Upper lobe of left lung (tissue), 6 donors: Measurements from ENCODE around the gene LAMA2. TPM values are rescaled to one million over a fixed set of nuclear protein-coding genes. Genes with fewer than 3 reads are reported as not detected.

Experiments used
- ATAC-seq, 2 donors: fragments of 200-7000 bp; cut with Tn5 transposase; one replicate each; pipeline ENCODE4 v1.9.1; 2022; ENCODE audit warnings: mild to moderate bottlenecking in 2 of 2, moderate library complexity in 2 of 2; ENCODE audit not compliant: low FRiP score in 2 of 2
- DNase-seq, 2 donors: peaks; one replicate each; pipeline ENCODE4 v3.0.0-alpha.2; 2019 to 2020
- H3K27ac ChIP-seq, 4 donors: fragments of 200-600 bp; sonication (generic); one replicate each; pipeline ENCODE4 v1.5.1; 2016 to 2019
- H3K27me3 ChIP-seq, 4 donors: fragments of 200-600 bp; sonication (generic); one replicate each; pipeline ENCODE4 v1.5.1; 2017 to 2019
- H3K36me3 ChIP-seq, 4 donors: fragments of 200-600 bp; sonication (generic); one replicate each; pipeline ENCODE4 v1.5.1; 2016 to 2019
- H3K4me1 ChIP-seq, 4 donors: fragments of 200-600 bp; sonication (generic); one replicate each; pipeline ENCODE4 v1.5.1; 2018 to 2019
- H3K4me3 ChIP-seq, 4 donors: fragments of 200-600 bp; sonication (generic); one replicate each; pipeline ENCODE4 v1.5.1; 2017 to 2019; ENCODE audit warnings: mild to moderate bottlenecking in 2 of 4, moderate library complexity in 1 of 4
- H3K9me3 ChIP-seq, 4 donors: fragments of 200-600 bp; sonication (generic); one replicate each; pipeline ENCODE4 v1.5.1; 2018 to 2019
- EP300 ChIP-seq, 4 donors: sonication (generic); formaldehyde crosslinking; IDR thresholded peaks; one replicate each; pipeline ENCODE4 v1.5.1; 2017; ENCODE audit warnings: antibody characterized with exemption in 4 of 4, control low read depth in 2 of 4
- POLR2A ChIP-seq, 4 donors: fragments of 450-650 bp; IDR thresholded peaks; one replicate each; pipeline ENCODE4 v1.5.1; 2016 to 2017; ENCODE audit warnings: antibody characterized with exemption in 4 of 4, mild to moderate bottlenecking in 2 of 4
- POLR2AphosphoS5 ChIP-seq, 2 donors: sonication (generic); formaldehyde crosslinking; IDR thresholded peaks; one replicate each; pipeline ENCODE4 v1.5.1; 2017; ENCODE audit warnings: antibody characterized with exemption in 2 of 2
- WGBS, 2 donors: methylation state at CpG; one replicate each; pipeline ENCODE4 v1.1.5; 2017 to 2018; 5-methylcytosine and 5-hydroxymethylcytosine counted together
- total RNA-seq, 6 donors: library from RNA; depleted of rRNA in 4 of 6; stranded (reverse); fragments of >200 nt in 4 of 6; gene quantifications; one replicate each; pipeline versions ENCODE4 v1.1.0 to v1.2.1, GENCODE V29; 2016 to 2021
- TF ChIP-seq, protein P1 (sequence below), 6 experiments: fragments of 450-650 bp in 4 of 6; fragments of 200-600 bp in 2 of 6; sonication (generic) in 2 of 6; IDR thresholded peaks; one replicate each; pipeline ENCODE4 v1.5.1; 2016 to 2019; ENCODE audit warnings: antibody characterized with exemption in 6 of 6
- donor health status: DM: no; HTN: no; CAD: no; lungs with moderate emphysema.
- donor health status: DM: no; HTN: yes; CAD: no; lungs with severe emphysema.

Gene LAMA2
- total RNA-seq, 6 donors from 2014 or later: 41.9 to 82.8 (median 62.4) TPM

DNA sequence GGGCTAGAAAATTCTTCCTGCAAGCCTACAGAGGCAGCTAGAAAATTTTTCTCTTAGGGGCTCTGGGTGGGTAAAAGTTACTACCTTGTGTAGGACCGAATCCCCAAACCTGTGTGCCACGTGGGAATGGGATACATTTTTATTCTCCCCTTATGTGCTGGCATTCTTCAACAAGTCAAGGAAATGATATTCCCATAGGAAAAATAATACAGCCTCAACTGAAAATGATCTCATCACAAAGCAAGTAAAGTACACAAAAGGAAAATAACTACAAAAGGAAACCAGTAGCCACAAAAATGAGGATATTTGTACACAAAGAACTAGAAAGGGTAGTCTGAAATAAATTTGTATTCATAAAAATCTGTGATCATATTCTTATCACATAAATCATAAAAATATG is 298.1 kb downstream of the LAMA2 start:
- no peaks in the 10 kb centered on the region for H3K4me1 ChIP-seq
- no peaks in the 10 kb centered on the region for H3K9me3 ChIP-seq
- no peak overlapping the region for H3K4me3 ChIP-seq
- no peaks in the 10 kb centered on the region for H3K36me3 ChIP-seq
- ATAC-seq (no peak), DNase-seq (no peak)
- no peak for TF ChIP-seq EP300 (IDR thresholded peaks at IDR 0.05)
- no peak for TF ChIP-seq POLR2A (IDR thresholded peaks at IDR 0.05)
- no peak for TF ChIP-seq POLR2AphosphoS5 (IDR thresholded peaks at IDR 0.05)
- TF ChIP-seq, protein P1, sequence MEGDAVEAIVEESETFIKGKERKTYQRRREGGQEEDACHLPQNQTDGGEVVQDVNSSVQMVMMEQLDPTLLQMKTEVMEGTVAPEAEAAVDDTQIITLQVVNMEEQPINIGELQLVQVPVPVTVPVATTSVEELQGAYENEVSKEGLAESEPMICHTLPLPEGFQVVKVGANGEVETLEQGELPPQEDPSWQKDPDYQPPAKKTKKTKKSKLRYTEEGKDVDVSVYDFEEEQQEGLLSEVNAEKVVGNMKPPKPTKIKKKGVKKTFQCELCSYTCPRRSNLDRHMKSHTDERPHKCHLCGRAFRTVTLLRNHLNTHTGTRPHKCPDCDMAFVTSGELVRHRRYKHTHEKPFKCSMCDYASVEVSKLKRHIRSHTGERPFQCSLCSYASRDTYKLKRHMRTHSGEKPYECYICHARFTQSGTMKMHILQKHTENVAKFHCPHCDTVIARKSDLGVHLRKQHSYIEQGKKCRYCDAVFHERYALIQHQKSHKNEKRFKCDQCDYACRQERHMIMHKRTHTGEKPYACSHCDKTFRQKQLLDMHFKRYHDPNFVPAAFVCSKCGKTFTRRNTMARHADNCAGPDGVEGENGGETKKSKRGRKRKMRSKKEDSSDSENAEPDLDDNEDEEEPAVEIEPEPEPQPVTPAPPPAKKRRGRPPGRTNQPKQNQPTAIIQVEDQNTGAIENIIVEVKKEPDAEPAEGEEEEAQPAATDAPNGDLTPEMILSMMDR (IDR thresholded peaks at IDR 0.05): no peak
- H3K27me3 ChIP-seq: no peaks in the 10 kb centered on the region
- 65 to 79% methylated on average over 2 of the region's 2 CpGs for WGBS, 2 donors
- H3K27ac ChIP-seq: no peak overlapping the region

DNA sequence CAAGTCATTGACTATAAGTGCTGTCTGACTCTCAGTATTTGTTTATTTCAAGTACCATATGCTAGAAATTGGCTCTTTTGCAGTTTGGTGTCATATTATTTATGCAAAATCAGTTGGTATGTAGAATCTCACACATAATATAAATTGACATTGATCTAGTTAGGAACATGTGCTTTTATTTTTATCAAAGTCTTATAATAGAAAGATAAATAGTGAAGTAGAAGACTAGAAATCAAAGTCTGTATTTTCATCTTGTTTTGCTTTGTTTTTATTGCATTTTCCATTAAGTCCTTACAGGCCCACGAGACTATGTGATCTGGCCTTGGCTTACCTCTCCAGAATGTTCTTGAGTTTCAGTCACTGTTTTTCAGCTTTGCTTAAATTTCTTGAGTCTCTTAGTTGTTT is 300.3 kb downstream of the LAMA2 start:
- TF ChIP-seq EP300 (IDR thresholded peaks at IDR 0.05): no peak
- TF ChIP-seq, protein P1 (IDR thresholded peaks at IDR 0.05): no peak
- TF ChIP-seq POLR2AphosphoS5 (IDR thresholded peaks at IDR 0.05): no peak
- no peak for TF ChIP-seq POLR2A (IDR thresholded peaks at IDR 0.05)
- no peaks in the 10 kb centered on the region for H3K4me1 ChIP-seq
- H3K27me3 ChIP-seq: no peaks in the 10 kb centered on the region
- WGBS, 2 donors: 56 to 83% methylated on average over 1 of the region's 1 CpG
- no peak for ATAC-seq
- H3K36me3 ChIP-seq: no peaks in the 10 kb centered on the region
- no peak for DNase-seq
- H3K27ac ChIP-seq: no peak overlapping the region
- H3K4me3 ChIP-seq: no peak overlapping the region
- H3K9me3 ChIP-seq: no peaks in the 10 kb centered on the region

- WGBS, 2 donors: 79 to 83% methylated on average over 3 of the region's 3 CpGs
- H3K27ac ChIP-seq: no peak overlapping the region
- no peaks in the 10 kb centered on the region for H3K36me3 ChIP-seq
- no peaks in the 10 kb centered on the region for H3K4me1 ChIP-seq
- H3K27me3 ChIP-seq: no peaks in the 10 kb centered on the region
- H3K9me3 ChIP-seq: no peaks in the 10 kb centered on the region
- no peak overlapping the region for H3K4me3 ChIP-seq
- ATAC-seq (no peak), DNase-seq (no peak)
- TF ChIP-seq, protein P1 (IDR thresholded peaks at IDR 0.05): no peak
- no peak for TF ChIP-seq POLR2A (IDR thresholded peaks at IDR 0.05)
- no peak for TF ChIP-seq EP300 (IDR thresholded peaks at IDR 0.05)
- TF ChIP-seq POLR2AphosphoS5 (IDR thresholded peaks at IDR 0.05): no peak
These were observed 300.9 kb downstream of the LAMA2 start for GRCh38 chr6:129183681-129184301.

DNA sequence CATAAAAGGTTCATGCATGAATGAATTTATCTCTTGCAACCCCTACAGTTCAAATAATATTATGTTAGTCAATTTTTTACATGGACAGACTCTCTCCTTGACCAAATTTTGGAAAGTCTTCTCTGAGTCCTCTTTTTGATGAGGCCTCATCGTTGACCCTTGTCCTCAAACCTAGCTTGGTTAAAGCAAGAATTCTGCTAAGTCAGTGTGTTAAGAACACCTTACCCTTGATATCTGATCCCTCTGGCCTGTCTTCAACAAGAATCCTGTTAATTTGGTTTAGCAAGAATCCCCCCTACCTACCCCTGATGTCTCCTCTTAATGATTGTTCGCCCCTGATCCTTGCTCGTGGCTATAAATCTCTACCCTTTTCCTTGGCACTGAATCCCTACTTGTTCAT is 301.4 kb downstream of the LAMA2 start:
- Histone ChIP-seq H3K4me1 (no peaks in the 10 kb centered on the region), H3K27ac (no peak overlapping the region), H3K27me3 (no peaks in the 10 kb centered on the region), H3K4me3 (no peak overlapping the region), H3K9me3 (no peaks in the 10 kb centered on the region), H3K36me3 (no peaks in the 10 kb centered on the region)
- WGBS, 2 donors: 84 to 87% methylated on average over 3 of the region's 3 CpGs
- DNase-seq (no peak), ATAC-seq (no peak)
- TF ChIP-seq POLR2AphosphoS5 (IDR thresholded peaks at IDR 0.05): no peak
- no peak for TF ChIP-seq POLR2A (IDR thresholded peaks at IDR 0.05)
- no peak for TF ChIP-seq EP300 (IDR thresholded peaks at IDR 0.05)
- TF ChIP-seq, protein P1 (IDR thresholded peaks at IDR 0.05): no peak

- H3K36me3 ChIP-seq: no peaks in the 10 kb centered on the region
- no peak for DNase-seq
- 89 to 100% methylated on average over 1 of the region's 1 CpG for WGBS, 2 donors
- ATAC-seq: no peak
- H3K9me3 ChIP-seq: no peaks in the 10 kb centered on the region
- no peaks in the 10 kb centered on the region for H3K27me3 ChIP-seq
- H3K4me3 ChIP-seq: no peak overlapping the region
- H3K4me1 ChIP-seq: no peaks in the 10 kb centered on the region
- no peak overlapping the region for H3K27ac ChIP-seq
- no peak for TF ChIP-seq POLR2AphosphoS5 (IDR thresholded peaks at IDR 0.05)
- TF ChIP-seq POLR2A (IDR thresholded peaks at IDR 0.05): no peak
- TF ChIP-seq, protein P1 (IDR thresholded peaks at IDR 0.05): no peak
- TF ChIP-seq EP300 (IDR thresholded peaks at IDR 0.05): no peak
These were observed 301.9 kb downstream of the LAMA2 start for GRCh38 chr6:129184808-129185366.
